GM12874 (cell line): ENCODE results near the gene GRIN1.

ENCODE experiments used
- CTCF ChIP-seq: IDR thresholded peaks from 2 replicates; pipeline ENCODE4 v1.5.1; 2011; ENCODE audit warnings: low read depth, mild to moderate bottlenecking, control low read depth, low read length, moderate library complexity; ENCODE audit not compliant: insufficient read depth

GRIN1 gene

DNA sequence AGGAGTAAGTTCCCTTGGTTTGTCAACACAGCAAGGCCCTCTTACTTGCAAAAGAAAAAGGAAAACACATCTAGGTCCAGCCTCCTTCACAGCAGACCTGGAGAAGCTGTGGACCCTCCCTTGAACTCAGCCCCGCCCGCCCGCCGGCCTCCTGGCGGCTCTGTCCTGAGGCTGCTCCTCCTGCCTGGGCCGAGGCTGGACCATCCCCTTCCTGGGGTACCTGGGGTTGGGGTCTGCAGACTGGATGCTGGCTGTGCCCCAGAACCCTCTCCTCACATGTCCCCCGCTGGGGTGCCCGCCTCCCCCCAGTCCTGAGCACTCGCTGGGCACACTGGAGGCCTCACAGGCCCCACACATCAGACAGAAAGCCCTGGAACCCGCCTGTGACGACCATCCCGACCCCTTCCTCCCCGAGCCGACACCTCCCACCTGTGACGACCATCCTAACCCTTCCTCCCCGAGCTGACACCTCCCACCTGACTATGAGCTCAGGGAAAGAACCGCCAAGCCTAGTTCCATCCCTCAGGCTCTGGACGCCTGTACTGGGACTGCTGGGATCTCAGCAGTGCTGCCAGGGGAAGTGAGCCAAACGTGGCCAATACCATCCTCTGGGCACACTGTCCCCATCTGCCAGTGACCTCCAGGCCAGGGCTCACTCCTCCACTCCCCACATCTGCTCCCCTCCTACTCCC lies 40.1 kb downstream of the GRIN1 start:
- TF ChIP-seq CTCF, result no peak

- TF ChIP-seq CTCF, result no peak
Observed at GRCh38 chr9:137179761-137180160, 40.8 kb downstream of the GRIN1 start.

- TF ChIP-seq CTCF, result no peak
Observed at GRCh38 chr9:137180491-137180890, 41.5 kb downstream of the GRIN1 start.

DNA sequence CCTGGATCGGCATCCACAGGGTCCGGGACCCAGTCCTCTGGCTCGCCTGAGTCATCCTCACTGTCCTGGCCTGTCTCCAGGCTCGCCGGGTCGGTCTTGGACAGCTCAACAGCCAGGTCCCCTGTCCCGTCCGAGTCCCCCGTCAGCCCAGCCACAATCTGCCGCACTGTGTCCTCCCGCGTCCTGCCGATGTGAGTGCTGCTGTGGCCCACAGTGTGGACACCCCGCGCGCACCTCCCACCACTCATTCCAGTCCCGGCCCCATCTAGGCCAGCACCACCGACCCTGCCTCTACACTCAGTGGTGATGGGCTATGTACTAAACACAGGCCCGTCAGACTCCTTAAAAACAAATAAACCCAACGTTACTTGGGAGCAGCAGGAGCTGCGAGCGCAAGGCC lies 42.7 kb downstream of the GRIN1 start:
- TF ChIP-seq CTCF, result no peak

- TF ChIP-seq CTCF, result no peak
Observed at GRCh38 chr9:137182836-137183235, 43.9 kb downstream of the GRIN1 start.

DNA sequence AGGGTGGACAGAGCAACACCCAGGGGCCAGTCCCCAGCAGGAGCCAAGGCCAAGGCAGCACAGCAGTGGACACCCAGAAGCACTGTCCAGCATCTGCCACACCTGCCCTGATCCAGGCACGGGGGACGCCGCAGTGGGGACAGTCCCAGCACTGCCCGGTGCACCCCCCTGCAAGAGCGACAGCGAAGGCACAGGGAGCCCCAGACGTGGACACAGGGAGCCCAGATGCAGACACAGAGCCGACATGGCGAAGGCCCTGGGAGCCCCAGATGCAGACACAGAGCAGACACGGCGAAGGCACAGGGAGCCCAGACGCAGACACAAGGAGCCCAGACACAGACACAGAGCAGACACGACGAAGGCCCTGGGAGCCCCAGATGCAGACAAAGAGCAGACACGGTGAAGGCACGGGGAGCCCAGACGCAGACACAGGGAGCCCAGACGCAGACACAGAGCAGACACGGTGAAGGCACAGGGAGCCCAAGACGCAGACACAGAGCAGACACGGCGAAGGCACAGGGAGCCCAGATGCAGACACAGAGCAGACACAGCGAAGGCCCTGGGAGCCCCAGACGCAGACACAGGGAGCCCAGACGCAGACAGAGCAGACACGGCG lies 45.1 kb downstream of the GRIN1 start:
- no peak for TF ChIP-seq CTCF

GRCh38 chr9:137184881-137185660 lies 46.1 kb downstream of the GRIN1 start:
- TF ChIP-seq CTCF, result no peak
